AG10803 (cell line): ENCODE results near the gene CFAP52.
"Not testable (repeated sequence)": the region's sequence is repeated elsewhere in the genome, so short reads cannot be mapped to it uniquely, and the experiment has no call there.

Experiments used
- DNase-seq: peaks from one replicate; pipeline ENCODE4 v3.0.0; 2010; ENCODE audit warnings: low read depth
- H3K4me3 ChIP-seq: 2 replicates; pipeline ENCODE4 v1.5.1; 2011; ENCODE audit warnings: mild to moderate bottlenecking, low read length, control low read depth
- CTCF ChIP-seq: conservative IDR thresholded peaks from 2 replicates; pipeline ENCODE4 v1.5.1; 2011; ENCODE audit warnings: mild to moderate bottlenecking, low read length, control low read depth, inconsistent platforms

Gene CFAP52

DNA sequence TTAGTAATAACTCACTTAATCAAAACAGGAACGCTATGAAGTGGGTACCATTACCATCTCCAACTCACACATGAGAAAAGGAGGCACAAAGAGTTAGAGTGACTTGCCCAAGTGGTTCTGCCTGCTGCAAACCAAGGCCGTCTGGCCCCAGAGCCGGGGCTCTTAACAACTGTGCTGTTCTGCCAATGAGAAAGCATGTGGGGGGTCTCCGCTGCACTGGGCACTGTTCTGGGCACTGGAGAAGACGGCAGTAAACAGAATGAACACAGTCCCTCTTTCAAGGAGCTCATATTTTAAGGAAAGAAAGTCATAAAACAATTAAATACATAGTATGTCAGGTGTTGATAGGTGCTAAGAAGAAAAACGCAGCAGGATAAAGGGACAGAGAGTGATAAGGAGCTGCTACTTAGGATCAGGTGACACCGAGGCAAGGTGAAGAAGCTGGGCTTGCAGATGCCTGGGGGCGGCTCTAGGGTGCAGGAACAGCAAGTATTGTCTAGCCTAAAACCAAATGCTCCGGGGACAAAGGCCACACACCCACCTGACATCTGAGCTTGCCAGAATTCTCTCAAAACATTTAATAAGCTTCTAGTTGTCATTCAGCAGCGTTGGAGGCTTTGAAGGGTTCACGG lies 7.4 kb upstream of the CFAP52 start:
- no peak overlapping the region for H3K4me3 ChIP-seq
- no peak for DNase-seq
- no peak for TF ChIP-seq CTCF

GRCh38 chr17:9571201-9571600 lies 5.2 kb upstream of the CFAP52 start:
- H3K4me3 ChIP-seq = no peak overlapping the region
- no peak for DNase-seq
- no peak for TF ChIP-seq CTCF

DNA sequence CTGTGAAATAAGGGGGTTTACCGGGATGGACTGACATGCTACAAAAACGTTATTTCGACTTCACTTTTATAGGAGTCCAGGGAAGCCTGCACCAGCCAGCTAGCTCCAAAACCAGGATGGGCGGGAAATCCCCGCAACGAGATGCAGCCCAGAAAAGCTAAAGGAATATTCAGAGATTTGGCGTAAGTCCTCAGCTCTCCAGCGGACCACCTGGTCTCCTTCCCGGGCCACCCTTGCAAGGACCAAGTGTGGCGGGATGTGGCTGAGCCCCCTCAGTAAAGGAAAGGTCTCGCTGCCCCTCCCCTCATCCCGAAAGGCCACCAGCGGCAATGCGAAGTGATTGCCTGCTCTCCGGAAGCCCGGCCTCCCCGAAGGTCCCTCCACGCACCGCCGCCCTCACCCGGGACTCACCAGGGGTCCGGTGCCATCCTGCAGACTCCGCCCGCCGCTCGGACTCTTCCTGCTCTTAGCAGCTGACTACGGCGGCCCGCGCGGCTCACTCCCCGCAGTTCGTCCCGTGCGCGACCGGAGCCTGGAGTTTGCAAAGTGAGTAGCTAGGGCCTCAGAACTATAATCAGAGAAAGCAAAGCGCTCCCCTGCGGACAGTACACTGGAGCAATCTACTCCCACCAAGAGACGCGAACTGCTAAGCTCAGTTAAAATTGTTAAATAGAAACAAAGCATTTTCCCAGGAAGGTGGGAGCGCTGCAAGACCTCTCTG lies 901 bp upstream of the CFAP52 start, which contains the start of gene STX8:
Gene STX8, minus strand, starts transcription at position 440 of the 721 bp plus-strand sequence. Its CDS starts 12 bp downstream, at position 428.
- no peak for TF ChIP-seq CTCF

GRCh38 chr17:9577373-9577709 lies 899 bp downstream of the CFAP52 start:
- no peak for TF ChIP-seq CTCF
- no peak for DNase-seq
- H3K4me3 ChIP-seq = no peak overlapping the region

More for the DNA sequence above, 901 bp upstream of the CFAP52 start, which contains the start of gene STX8:
- H3K4me3 ChIP-seq = peak within 1 kb of the TSS; percentile 88
- DNase-seq = peak; percentile 88

DNA sequence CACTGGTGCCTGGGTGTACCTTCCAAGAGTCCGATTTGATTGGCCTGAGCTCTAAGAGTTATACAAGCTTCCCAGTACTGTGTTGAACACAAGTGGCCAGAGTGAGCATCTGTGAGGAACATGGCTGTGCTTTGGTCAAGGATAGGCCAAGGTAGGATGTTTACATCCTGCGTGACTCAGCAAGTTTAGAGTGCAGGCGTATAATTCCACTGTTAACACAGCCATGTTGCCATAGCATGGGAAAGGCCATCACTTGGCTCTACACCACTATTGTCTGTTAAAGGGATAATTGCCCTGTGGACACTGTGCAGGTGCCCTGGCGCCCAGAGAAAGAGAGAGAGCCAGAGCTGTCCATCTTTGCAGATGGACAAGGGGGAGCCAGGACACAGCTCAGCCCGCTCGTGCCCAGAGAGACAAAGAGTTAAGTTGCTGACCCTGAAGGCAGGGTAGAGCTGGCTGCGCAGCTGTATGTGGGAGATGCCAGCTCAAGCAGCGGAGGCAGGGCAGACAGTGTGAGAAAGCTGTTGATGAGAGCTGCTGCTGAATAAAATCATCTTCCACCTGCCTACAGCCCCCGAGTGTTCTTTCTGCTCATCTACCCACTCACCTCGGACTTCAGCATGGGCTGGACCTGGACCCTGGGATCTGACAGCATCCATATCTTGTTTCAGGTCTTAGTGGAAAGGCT lies 11.7 kb downstream of the CFAP52 start:
- TF ChIP-seq CTCF = no peak
- H3K4me3 ChIP-seq = no peak overlapping the region
- no peak for DNase-seq

GRCh38 chr17:9594065-9594464 lies 17.6 kb downstream of the CFAP52 start:
- no peak for DNase-seq
- no peak for TF ChIP-seq CTCF
- no peak overlapping the region for H3K4me3 ChIP-seq

DNA sequence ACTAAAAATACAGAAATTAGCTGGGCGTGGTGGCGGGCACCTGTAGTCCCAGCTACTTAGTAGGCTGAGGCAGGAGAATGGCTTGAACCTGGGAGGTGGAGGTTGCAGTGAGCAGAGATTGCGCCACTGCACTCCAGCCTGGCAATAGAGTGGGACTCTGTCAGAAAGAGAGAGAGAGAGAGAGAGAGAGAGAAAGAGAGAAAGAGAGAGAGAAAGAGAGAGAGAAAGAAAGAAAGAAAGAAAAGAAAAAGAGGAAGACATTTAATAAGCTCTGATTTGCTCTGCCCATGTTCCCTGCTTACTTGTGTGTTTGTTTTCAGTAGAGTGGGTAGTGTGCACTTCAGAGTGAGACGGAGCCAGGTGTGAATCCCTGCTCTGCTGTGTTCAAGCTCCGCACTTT lies 21.2 kb downstream of the CFAP52 start:
- not testable (repeated sequence) for DNase-seq, H3K4me3 ChIP-seq
